Esophagus muscularis mucosa (tissue), 4 donors: Measurements from ENCODE around the gene MMP24OS. TPM values are rescaled to one million over a fixed set of nuclear protein-coding genes. Genes with fewer than 3 reads are reported as not detected.

Experiments used
- DNase-seq: peaks from one replicate; pipeline ENCODE4 v3.0.0-alpha.2; 2017; ENCODE audit errors: extremely low spot score
- H3K27ac ChIP-seq, 4 donors: fragments of 200-600 bp; sonication (generic); replicated peaks in 1 of 4; 1 replicate in 3 of 4; 2 replicates in 1 of 4; pipeline ENCODE4 v1.5.1; 2016 to 2019; ENCODE audit warnings: mild to moderate bottlenecking in 1 of 4
- H3K27me3 ChIP-seq, 4 donors: fragments of 200-600 bp; sonication (generic); one replicate each; pipeline versions ENCODE4 v1.5.1 to v1.6.0; 2016 to 2019
- H3K36me3 ChIP-seq, 4 donors: fragments of 200-600 bp; sonication (generic); one replicate each; pipeline ENCODE4 v1.5.1; 2016 to 2019
- H3K4me1 ChIP-seq, 4 donors: fragments of 200-600 bp; sonication (generic); one replicate each; pipeline ENCODE4 v1.5.1; 2016 to 2019
- H3K4me3 ChIP-seq, 4 donors: fragments of 200-600 bp; sonication (generic); 1 replicate in 2 of 4; 2 replicates in 2 of 4; pipeline ENCODE4 v1.5.1; 2016 to 2019; ENCODE audit warnings: mild to moderate bottlenecking in 4 of 4, moderate library complexity in 1 of 4
- H3K9me3 ChIP-seq, 4 donors: fragments of 200-600 bp; sonication (generic); 1 replicate in 3 of 4; 2 replicates in 1 of 4; pipeline ENCODE4 v1.5.1; 2016 to 2019
- EP300 ChIP-seq: sonication (generic); formaldehyde crosslinking; IDR thresholded peaks from one replicate; pipeline ENCODE4 v1.6.1; 2017; ENCODE audit warnings: antibody characterized with exemption
- POLR2A ChIP-seq: fragments of 450-650 bp; IDR thresholded peaks from one replicate; pipeline ENCODE4 v1.6.1; 2017; ENCODE audit warnings: antibody characterized with exemption, moderate library complexity, mild to moderate bottlenecking, low read depth
- POLR2AphosphoS5 ChIP-seq, 2 donors: sonication (generic); formaldehyde crosslinking; IDR thresholded peaks; one replicate each; pipeline ENCODE4 v1.6.1; 2017; ENCODE audit warnings: antibody characterized with exemption in 2 of 2
- WGBS: methylation state at CpG from one replicate; pipeline ENCODE4 v1.1.5; 2018; 5-methylcytosine and 5-hydroxymethylcytosine counted together
- intact Hi-C: fragments of 100-400 bp; cut with DNase I; formaldehyde crosslinking; loops from one replicate; pipeline ENCODE4 v1.15.1; 2023
- total RNA-seq, 4 donors: library from RNA; depleted of rRNA; stranded (reverse); fragments of >200 nt; gene quantifications; one replicate each; pipeline versions ENCODE4 v1.1.0 to v1.2.1, GENCODE V29; 2016
- TF ChIP-seq, protein P1 (sequence below), 3 experiments: fragments of 200-600 bp in 2 of 3; fragments of 450-650 bp in 1 of 3; sonication (generic) in 2 of 3; IDR thresholded peaks; one replicate each; pipeline ENCODE4 v1.5.1; 2017 to 2019; ENCODE audit warnings: antibody characterized with exemption in 3 of 3, mild to moderate bottlenecking in 2 of 3, moderate library complexity in 1 of 3

Gene MMP24OS
- total RNA-seq, 4 donors from 2014 or later: 27.7 to 37.8 (median 32.0) TPM

DNA sequence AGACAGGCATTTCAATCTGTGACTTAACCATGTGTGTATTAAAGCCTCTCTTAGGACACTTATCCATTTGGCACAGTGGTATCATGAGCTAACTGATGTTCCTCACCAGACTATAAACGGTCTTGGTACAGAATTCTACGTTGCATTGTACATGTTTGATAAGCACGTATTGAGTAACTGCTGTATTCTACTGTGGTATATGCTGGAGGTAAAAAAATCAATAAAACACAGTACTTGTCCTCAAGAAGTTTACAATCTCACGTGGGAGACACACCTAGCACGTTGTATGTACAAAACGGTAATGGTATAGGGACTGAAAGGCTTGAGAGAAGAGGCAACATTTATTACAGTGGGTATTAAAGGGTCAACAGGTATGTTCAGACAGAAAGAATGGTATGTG, 47.5 kb upstream of the MMP24OS start:
- H3K4me1 ChIP-seq: peaks cover 0 to 8% (median 2%) of the 10 kb centered on the region in 4 donors
- WGBS: 93% methylated on average over 6 of the region's 6 CpGs
- DNase-seq: no peak
- no peak overlapping the region for H3K27ac ChIP-seq
- TF ChIP-seq EP300 (no peak), POLR2A (no peak), POLR2AphosphoS5 (IDR thresholded peaks at IDR 0.05) (no peak)
- TF ChIP-seq, protein P1, sequence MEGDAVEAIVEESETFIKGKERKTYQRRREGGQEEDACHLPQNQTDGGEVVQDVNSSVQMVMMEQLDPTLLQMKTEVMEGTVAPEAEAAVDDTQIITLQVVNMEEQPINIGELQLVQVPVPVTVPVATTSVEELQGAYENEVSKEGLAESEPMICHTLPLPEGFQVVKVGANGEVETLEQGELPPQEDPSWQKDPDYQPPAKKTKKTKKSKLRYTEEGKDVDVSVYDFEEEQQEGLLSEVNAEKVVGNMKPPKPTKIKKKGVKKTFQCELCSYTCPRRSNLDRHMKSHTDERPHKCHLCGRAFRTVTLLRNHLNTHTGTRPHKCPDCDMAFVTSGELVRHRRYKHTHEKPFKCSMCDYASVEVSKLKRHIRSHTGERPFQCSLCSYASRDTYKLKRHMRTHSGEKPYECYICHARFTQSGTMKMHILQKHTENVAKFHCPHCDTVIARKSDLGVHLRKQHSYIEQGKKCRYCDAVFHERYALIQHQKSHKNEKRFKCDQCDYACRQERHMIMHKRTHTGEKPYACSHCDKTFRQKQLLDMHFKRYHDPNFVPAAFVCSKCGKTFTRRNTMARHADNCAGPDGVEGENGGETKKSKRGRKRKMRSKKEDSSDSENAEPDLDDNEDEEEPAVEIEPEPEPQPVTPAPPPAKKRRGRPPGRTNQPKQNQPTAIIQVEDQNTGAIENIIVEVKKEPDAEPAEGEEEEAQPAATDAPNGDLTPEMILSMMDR (IDR thresholded peaks at IDR 0.05): no peak
- H3K27me3 ChIP-seq: no peaks in the 10 kb centered on the region
- intact Hi-C loops: no loop called here
- H3K4me3 ChIP-seq: no peak overlapping the region
- H3K9me3 ChIP-seq: no peaks in the 10 kb centered on the region
- H3K36me3 ChIP-seq: no peaks in the 10 kb centered on the region

DNA sequence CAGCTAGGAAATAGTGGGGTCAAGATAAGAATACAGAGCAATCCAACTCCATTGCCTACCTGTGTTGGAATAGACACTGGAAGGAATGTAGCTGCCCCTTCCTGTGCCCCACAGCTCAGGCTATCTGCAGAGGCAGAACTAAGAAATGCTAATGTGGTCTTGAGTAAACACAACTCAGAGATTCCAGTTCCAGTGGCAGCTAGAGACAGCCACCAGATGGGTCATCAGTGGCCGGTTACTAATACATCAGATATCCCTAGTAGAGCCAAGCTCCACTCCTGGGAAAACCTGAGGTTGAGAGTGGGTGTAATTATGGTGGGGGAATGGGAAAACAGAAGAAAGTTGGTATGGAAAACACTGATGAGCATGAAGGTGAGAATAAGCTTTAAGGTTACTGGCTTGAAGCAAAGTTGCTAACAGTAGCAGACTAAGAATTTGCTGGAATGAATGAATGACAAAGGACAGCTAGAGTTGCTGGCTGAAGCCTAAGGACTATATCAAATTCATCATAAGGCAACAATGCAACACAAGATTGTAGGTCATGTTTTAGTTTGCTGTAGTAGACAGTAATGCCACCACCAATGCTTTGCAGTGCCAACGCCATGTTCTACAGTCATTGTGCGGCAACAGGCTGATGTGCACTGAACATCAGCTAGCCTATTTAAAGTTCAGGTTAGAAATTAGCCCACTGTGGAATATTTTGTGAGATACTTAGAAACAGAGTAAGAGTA, 42.6 kb upstream of the MMP24OS start:
- no peak overlapping the region for H3K4me3 ChIP-seq
- WGBS: 85% methylated on average over 3 of the region's 3 CpGs
- intact Hi-C loops: no loop called here
- no peaks in the 10 kb centered on the region for H3K27me3 ChIP-seq
- no peaks in the 10 kb centered on the region for H3K36me3 ChIP-seq
- H3K4me1 ChIP-seq: peaks cover 9 to 30% (median 21%) of the 10 kb centered on the region in 4 donors
- no peak for DNase-seq
- TF ChIP-seq EP300 (no peak), POLR2A (no peak)
- TF ChIP-seq, protein P1 (IDR thresholded peaks at IDR 0.05): no peak
- H3K27ac ChIP-seq: no peak overlapping the region
- H3K9me3 ChIP-seq: no peaks in the 10 kb centered on the region

DNA sequence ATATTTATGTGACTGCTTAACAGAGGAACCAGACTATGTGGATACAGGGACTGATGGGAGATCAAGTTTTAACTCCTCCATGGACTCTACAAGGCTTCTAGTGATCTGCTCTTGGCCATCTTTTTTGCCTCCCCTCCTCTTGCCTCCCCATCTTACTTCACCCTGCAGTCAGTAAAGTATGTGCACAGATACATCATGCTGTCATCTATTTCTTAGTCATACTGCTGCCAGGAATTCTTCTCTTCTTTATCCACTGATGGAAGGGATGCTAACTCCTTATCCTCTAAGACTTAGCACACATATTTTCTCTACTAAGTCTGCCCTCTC, 41.9 kb upstream of the MMP24OS start:
- H3K36me3 ChIP-seq: peaks cover 0 to under 1% (median 0%) of the 10 kb centered on the region in 4 donors
- no peak overlapping the region for H3K4me3 ChIP-seq
- no peak for DNase-seq
- peaks cover 9 to 30% (median 21%) of the 10 kb centered on the region in 4 donors for H3K4me1 ChIP-seq
- TF ChIP-seq EP300 (no peak), POLR2A (no peak), POLR2AphosphoS5 (IDR thresholded peaks at IDR 0.05) (no peak)
- TF ChIP-seq, protein P1 (IDR thresholded peaks at IDR 0.05): no peak
- intact Hi-C loops: no loop called here
- H3K27me3 ChIP-seq: no peaks in the 10 kb centered on the region
- H3K27ac ChIP-seq: no peak overlapping the region
- no peaks in the 10 kb centered on the region for H3K9me3 ChIP-seq

DNA sequence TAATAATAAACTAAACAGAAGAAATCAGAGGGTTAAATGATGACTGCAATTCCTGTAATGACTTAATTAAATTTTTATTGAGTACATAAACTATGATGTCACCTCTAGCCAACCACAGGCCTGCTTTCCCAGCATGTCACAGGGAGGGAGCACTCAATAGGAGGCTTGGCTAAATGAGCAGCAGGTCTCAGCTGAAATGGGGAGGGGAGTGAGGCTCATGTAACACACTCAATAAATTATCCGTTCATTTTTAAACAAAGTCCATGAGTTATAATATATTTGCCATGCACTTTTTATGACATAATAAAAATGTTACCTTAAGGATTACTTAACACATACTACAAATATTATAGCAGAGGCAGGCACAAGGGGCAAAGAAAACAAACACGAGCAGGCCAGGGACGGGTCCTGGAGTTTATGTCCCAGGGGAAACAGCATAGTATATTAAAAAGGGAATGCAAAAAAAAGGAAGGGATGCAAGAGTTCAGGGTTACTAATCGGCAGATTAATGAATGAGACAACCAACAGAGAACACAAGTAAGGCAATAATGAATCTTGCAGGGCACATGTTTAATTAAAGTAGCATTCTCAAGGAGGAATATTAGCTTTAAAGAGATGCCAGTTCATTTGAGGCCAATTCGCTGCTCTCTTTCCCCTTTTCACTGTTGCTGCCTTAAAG, 41.4 kb upstream of the MMP24OS start:
- Histone ChIP-seq H3K4me1 (peaks cover 9 to 30% (median 21%) of the 10 kb centered on the region in 4 donors), H3K27ac (no peak overlapping the region), H3K27me3 (no peaks in the 10 kb centered on the region), H3K9me3 (no peaks in the 10 kb centered on the region), H3K4me3 (no peak overlapping the region), H3K36me3 (peaks cover 0 to 5% (median 1%) of the 10 kb centered on the region in 4 donors)
- intact Hi-C loops: no loop called here
- no peak for TF ChIP-seq POLR2A
- TF ChIP-seq POLR2AphosphoS5 (IDR thresholded peaks at IDR 0.05): no peak
- TF ChIP-seq, protein P1 (IDR thresholded peaks at IDR 0.05): no peak
- no peak for TF ChIP-seq EP300
- no peak for DNase-seq
- 46% methylated on average over 5 of the region's 5 CpGs for WGBS
